ENCODE results near the gene PRSS48.

DNA sequence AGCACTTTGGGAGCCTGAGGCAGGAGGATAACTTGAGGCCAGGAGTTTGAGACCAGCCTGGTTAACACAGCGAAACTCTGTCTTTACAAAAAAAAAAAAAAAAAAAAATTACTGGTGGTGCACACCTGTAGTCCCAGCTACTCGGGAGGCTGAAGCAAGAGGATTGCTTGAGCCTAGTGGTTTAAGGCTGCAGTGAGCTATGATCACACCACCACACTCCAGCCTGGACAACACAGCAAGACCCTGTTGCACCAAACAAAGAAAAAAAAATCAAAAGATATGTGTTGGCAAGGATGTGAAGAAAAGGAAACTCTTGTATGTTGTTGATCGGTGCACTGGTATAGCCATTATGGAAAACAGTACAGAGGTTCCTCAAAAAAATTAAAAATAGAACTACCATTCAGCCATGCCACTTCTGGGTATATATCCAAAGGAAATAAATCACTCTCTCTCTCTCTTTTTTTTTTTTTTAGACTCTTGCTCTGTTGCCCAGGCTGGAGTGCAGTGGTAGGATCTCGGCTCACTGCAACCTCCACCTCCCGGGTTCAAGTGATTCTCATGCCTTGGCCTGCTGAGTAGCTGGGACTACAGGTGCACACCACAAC, 33.3 kb downstream of the PRSS48 start:
- no peak for TF ChIP-seq CTCF (IDR thresholded peaks at IDR 0.05; ENCODE audit: insufficient read depth, low read depth, low read length)
- TF ChIP-seq EZH2 (IDR thresholded peaks at IDR 0.05; ENCODE audit: insufficient read depth, low read length), result no peak
